MM.1S (cell line): ENCODE data around the gene HCN1.

Experiments used
- CTCF ChIP-seq: fragments of 300-600 bp; sonication (generic); IDR thresholded peaks from 2 replicates; pipeline ENCODE4 v1.5.1; 2016; ENCODE audit warnings: antibody characterized with exemption, low read length, mixed read lengths
- EZH2 ChIP-seq: fragments of 300-600 bp; sonication (generic); optimal IDR thresholded peaks from 2 replicates; pipeline ENCODE3; 2017; ENCODE audit warnings: low read depth, mild to moderate bottlenecking, antibody characterized with exemption, low read length, mixed read lengths
- EZH2phosphoT487 ChIP-seq: fragments of 300-600 bp; sonication (generic); IDR thresholded peaks from 2 replicates; pipeline ENCODE4 v1.6.1; 2018; ENCODE audit warnings: antibody characterized with exemption, low read length

GRCh38 chr5:45697201-45697600 lies 1.0 kb upstream of the HCN1 start:
- no peak for TF ChIP-seq CTCF
- TF ChIP-seq EZH2, result no peak
- no peak for TF ChIP-seq EZH2phosphoT487
